Natural killer cell (primary cell): Measurements from ENCODE around the gene PGF. TPM values are rescaled to one million over a fixed set of nuclear protein-coding genes. Genes with fewer than 3 reads are reported as not detected.

ENCODE experiments used
- ATAC-seq, 3 donors: fragments of 150-1000 bp in 2 of 3; fragments of 200-7000 bp in 1 of 3; cut with Tn5 transposase; 1 replicate in 1 of 3; 2 replicates in 2 of 3; pipeline ENCODE4 v1.10.0; 2021; ENCODE audit warnings: mild to moderate bottlenecking in 2 of 3, moderate library complexity in 2 of 3
- DNase-seq, 2 donors: peaks; one replicate each; pipeline versions ENCODE4 v3.0.0 to v3.0.0-alpha.2; 2013 to 2021; ENCODE audit warnings: mixed read lengths in 1 of 2
- H3K27ac ChIP-seq: one replicate; pipeline ENCODE4 v1.5.1; 2013; ENCODE audit warnings: mild to moderate bottlenecking, low read length
- H3K27me3 ChIP-seq: one replicate; pipeline ENCODE4 v1.6.1; 2013; ENCODE audit warnings: low read length; ENCODE audit not compliant: control insufficient read depth, insufficient read depth
- H3K36me3 ChIP-seq: one replicate; pipeline ENCODE4 v1.6.1; 2013; ENCODE audit warnings: low read length; ENCODE audit not compliant: control insufficient read depth, insufficient read depth
- H3K4me1 ChIP-seq: one replicate; pipeline ENCODE4 v1.6.1; 2013; ENCODE audit warnings: low read length; ENCODE audit not compliant: control insufficient read depth, insufficient read depth
- H3K4me3 ChIP-seq: one replicate; pipeline ENCODE4 v1.5.1; 2013; ENCODE audit warnings: low read length
- H3K9me3 ChIP-seq: one replicate; pipeline ENCODE4 v1.6.1; 2013; ENCODE audit warnings: low read length; ENCODE audit not compliant: control insufficient read depth, insufficient read depth
- H3K27ac Mint-ChIP-seq, 2 donors: one replicate each; pipeline ENCODE4 v1.8.0; 2022; ENCODE audit warnings: mild to moderate bottlenecking in 2 of 2, mixed read lengths in 2 of 2, moderate library complexity in 1 of 2
- H3K27me3 Mint-ChIP-seq, 2 donors: one replicate each; pipeline ENCODE4 v1.8.0; 2022; ENCODE audit warnings: low read depth in 2 of 2, mixed read lengths in 2 of 2
- H3K36me3 Mint-ChIP-seq: one replicate; pipeline ENCODE4 v1.8.0; 2022; ENCODE audit warnings: mixed read lengths
- H3K4me1 Mint-ChIP-seq, 2 donors: one replicate each; pipeline ENCODE4 v1.8.0; 2022; ENCODE audit warnings: mixed read lengths in 2 of 2
- H3K4me3 Mint-ChIP-seq: one replicate; pipeline ENCODE4 v1.8.0; 2022; ENCODE audit warnings: mild to moderate bottlenecking, moderate library complexity, mixed read lengths
- H3K9me3 Mint-ChIP-seq, 2 donors: one replicate each; pipeline ENCODE4 v1.8.0; 2022; ENCODE audit warnings: mixed read lengths in 2 of 2
- CTCF ChIP-seq: fragments of 200-600 bp; IDR thresholded peaks from one replicate; pipeline ENCODE4 v1.8.0; 2022; ENCODE audit warnings: antibody characterized with exemption
- WGBS: methylation state at CpG from one replicate; pipeline ENCODE4 v1.1.7; 2013; ENCODE audit warnings: missing lambda C conversion rate; ENCODE audit not compliant: insufficient coverage; 5-methylcytosine and 5-hydroxymethylcytosine counted together
- intact Hi-C: fragments of 100-400 bp; cut with micrococcal nuclease; formaldehyde crosslinking; loops from one replicate; pipeline ENCODE4 v1.14.2; 2022
- total RNA-seq, 4 donors: library from RNA; stranded (reverse); fragments of 120-200 nt in 1 of 4; gene quantifications; one replicate each; pipeline versions ENCODE4 v1.2.3 to v1.2.4, GENCODE V29; 2013 to 2022

Gene PGF
- total RNA-seq, 3 donors from 2014 or later (not counting 1 experiment from before 2014, with no cell fraction given), result 0.33 to 0.34 TPM; not detected in 1

GRCh38 chr14:74936731-74937130 is 18.7 kb downstream of the PGF start:
- Mint-ChIP-seq H3K4me1 (peaks cover 14 to 16% of the 10 kb centered on the region in 2 donors), H3K9me3 (no peaks in the 10 kb centered on the region), H3K27ac (no peak overlapping the region), H3K4me3 (no peak overlapping the region), H3K36me3 (no peaks in the 10 kb centered on the region), H3K27me3 (peaks cover 0 to 6% of the 10 kb centered on the region in 2 donors)
- H3K4me3 ChIP-seq, result no peak overlapping the region
- H3K27me3 ChIP-seq, result no peaks in the 10 kb centered on the region
- no peaks in the 10 kb centered on the region for H3K9me3 ChIP-seq
- ATAC-seq, result no peak
- intact Hi-C loops, result no loop called here
- no peak for DNase-seq
- H3K36me3 ChIP-seq, result no peaks in the 10 kb centered on the region
- H3K4me1 ChIP-seq, result peaks cover 28% of the 10 kb centered on the region
- no peak for TF ChIP-seq CTCF
- 84% methylated on average over 8 of the region's 8 CpGs for WGBS
- H3K27ac ChIP-seq, result no peak overlapping the region

- intact Hi-C loops, result no loop called here
- ATAC-seq, result no peak
- Histone ChIP-seq H3K4me1 (peaks cover 22% of the 10 kb centered on the region), H3K9me3 (no peaks in the 10 kb centered on the region), H3K27me3 (no peaks in the 10 kb centered on the region), H3K4me3 (no peak overlapping the region), H3K36me3 (no peaks in the 10 kb centered on the region), H3K27ac (no peak overlapping the region)
- TF ChIP-seq CTCF, result no peak
- no peaks in the 10 kb centered on the region for H3K36me3 Mint-ChIP-seq
- H3K4me1 Mint-ChIP-seq, result peaks cover 8 to 10% of the 10 kb centered on the region in 2 donors
- 93% methylated on average over 10 of the region's 11 CpGs for WGBS
- peaks cover 0 to 6% of the 10 kb centered on the region in 2 donors for H3K27me3 Mint-ChIP-seq
- no peak for DNase-seq
- H3K9me3 Mint-ChIP-seq, result no peaks in the 10 kb centered on the region
- H3K4me3 Mint-ChIP-seq, result no peak overlapping the region
- no peak overlapping the region for H3K27ac Mint-ChIP-seq
Observed at GRCh38 chr14:74936151-74936550, 19.2 kb downstream of the PGF start.

GRCh38 chr14:74935360-74935680 is 20.1 kb downstream of the PGF start:
- Histone ChIP-seq H3K9me3 (no peaks in the 10 kb centered on the region), H3K4me3 (no peak overlapping the region), H3K27ac (no peak overlapping the region), H3K4me1 (peaks cover 14% of the 10 kb centered on the region), H3K27me3 (no peaks in the 10 kb centered on the region), H3K36me3 (no peaks in the 10 kb centered on the region)
- TF ChIP-seq CTCF, result no peak
- no peaks in the 10 kb centered on the region for H3K36me3 Mint-ChIP-seq
- peaks cover 0 to 6% of the 10 kb centered on the region in 2 donors for H3K27me3 Mint-ChIP-seq
- intact Hi-C loops, result no loop called here
- no peaks in the 10 kb centered on the region for H3K9me3 Mint-ChIP-seq
- WGBS, result 87% methylated on average over 5 of the region's 9 CpGs
- DNase-seq (no peak), ATAC-seq (no peak)
- no peak overlapping the region for H3K27ac Mint-ChIP-seq
- peaks cover 5 to 6% of the 10 kb centered on the region in 2 donors for H3K4me1 Mint-ChIP-seq
- no peak overlapping the region for H3K4me3 Mint-ChIP-seq
